ENCODE data around the gene FHIT.

The FHIT gene

DNA sequence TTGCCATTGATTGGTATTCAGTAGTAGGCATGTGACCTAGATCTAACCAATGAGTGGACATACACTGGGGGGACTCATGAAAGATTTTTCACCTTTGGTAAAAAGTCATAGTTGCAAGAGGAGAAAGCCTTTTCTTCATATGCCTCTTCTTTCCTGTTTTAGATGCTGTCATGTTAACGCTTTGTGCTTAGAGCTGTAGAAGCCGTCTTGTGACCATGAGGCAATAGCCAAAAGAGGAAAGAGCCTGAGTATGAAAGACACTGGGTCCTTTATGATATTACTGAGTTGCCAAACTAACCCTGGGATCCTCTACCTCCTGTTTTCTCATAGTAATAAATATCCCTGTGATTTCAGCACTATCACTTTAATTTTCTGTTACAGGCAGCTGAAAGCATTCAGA is 396.0 kb downstream of the FHIT start:
- no peak for DNase-seq (ENCODE audit: low spot score)
- FAIRE-seq = no peak

DNA sequence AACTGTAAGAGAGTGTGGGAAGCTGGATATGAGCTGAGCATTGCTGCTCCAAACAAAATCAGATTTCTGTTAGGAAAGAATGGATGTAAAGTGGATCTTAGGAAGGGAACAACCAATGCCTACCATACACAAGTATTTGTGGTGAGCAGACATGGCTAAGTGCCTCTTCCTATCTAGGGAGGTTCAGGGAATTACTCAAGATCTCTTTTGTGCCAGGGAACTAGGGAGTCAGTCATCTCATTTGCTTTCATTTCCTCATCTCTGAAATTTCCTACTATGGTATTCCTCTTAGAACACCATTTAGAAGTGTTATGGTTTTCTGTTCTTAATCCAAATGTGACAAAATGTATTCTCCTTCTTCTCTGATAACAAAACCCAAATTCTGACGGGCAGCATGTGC is 396.5 kb downstream of the FHIT start:
- FAIRE-seq (no peak), DNase-seq (ENCODE audit: low spot score) (no peak)

DNA sequence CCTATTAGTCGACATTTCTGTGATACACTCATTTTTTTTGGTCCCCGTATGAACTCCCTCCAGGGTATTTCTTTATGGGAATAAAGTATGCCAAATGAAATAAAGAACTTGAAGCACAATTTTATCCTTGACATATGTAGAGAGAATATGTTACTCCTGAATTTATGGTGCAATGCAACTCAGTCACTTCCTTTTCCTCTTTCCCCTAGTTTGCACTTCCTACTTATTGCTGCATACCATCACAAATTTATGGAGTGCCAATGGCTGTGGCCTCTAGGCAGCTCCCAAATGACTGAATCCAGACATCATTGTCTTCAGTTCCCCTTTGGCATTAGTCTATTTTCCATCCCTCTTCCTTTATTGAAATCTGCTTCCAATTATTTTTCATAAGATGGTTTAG is 403.5 kb downstream of the FHIT start:
- FAIRE-seq = no peak

DNA sequence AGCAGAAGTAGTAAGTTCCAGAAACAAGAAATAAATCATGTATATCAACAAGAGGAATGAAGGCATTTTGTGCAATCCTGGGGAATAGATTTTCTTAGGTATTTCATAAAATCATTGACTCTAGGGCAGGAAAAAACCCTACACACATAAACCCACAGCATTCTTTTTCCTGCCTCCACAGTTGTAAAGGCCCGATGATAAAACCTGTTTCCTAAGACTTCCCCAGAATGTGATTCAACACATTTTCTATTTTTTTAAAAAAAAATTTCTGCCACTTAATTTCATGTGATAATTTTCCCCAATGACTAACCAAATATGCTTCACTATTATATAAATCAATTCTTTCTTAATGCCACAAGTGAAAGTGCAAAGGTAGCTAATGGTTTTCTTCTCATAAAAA is 407.0 kb downstream of the FHIT start:
- DNase-seq (ENCODE audit: low spot score) (no peak), FAIRE-seq (no peak)

More for the DNA sequence above, 403.5 kb downstream of the FHIT start:
- no peak for DNase-seq (ENCODE audit: low spot score)

DNA sequence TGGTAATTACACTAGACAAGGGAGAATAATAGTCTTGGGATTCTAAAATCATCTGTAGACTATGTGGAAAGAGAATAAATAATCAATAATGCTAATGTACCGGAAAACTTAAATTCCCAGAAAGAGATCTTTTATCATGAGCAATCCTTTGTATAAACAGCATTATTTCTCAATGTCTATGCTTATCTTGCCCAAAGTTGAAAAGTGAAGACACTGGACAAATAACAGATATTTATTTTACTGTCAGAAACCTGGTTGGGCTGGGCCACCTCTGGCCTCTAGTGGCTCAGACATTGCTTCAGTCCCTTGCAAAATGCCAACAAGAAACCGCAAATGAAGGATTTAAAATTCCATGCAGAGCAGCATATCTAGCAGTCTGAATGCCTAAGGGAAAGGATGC is 409.9 kb downstream of the FHIT start:
- DNase-seq (ENCODE audit: low spot score) = no peak
- FAIRE-seq = no peak

DNA sequence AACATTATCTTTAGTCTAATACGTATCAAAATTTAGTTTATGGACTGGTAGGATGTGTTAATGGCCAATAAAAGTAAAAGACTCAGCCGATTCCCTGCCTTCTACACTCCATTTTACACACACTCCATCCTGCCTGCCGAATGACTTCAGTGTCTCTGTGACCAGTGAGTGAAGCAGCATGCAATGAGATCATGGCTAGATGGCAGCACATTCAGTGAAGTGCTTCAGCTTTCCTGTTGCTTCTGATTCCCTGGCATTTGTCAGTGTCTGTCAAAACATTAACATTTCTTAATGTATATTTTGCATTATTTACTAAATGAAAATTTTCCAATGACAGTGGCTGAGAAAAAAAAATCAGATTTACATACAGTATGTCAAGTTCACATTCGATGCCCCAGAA is 412.0 kb downstream of the FHIT start:
- no peak for DNase-seq (ENCODE audit: low spot score)
- FAIRE-seq = no peak

DNA sequence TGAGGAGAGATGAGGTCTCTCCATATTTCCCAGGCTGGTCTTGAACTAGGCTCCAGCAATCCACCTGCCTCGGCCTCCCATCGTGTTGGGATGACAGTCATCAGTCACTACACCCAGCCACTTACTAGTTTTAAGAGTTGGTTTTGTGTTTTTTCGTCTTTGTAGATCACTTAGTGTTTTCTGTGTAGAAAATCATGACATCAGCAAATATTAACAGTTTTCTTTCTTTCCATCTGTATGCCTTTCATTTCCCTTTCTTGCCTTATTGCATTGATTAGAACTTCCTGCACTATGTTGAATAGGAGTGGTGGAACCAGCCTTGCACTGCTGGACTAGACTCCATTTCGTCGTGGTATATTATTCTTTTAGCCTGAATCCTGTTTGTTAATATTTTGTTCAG is 415.5 kb downstream of the FHIT start:
- DNase-seq (ENCODE audit: low spot score) (no peak), FAIRE-seq (no peak)

DNA sequence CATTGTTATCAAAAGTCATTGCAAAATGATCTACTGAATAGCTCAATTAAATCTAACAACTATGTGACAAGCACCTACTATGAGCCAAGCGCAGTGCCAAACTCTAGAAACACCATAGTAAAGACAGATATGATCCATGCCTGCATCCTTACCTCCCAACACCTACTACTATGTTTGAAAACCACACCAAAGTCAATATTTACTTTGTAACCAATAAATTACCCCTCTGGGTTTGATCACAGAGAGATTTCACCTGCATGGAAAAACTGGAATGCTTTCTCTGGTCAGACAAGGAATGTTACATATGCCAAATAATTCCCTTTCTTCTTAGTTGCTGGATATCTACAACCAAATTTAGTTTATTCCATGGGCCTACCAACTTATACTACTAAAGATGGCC is 422.2 kb downstream of the FHIT start:
- no peak for FAIRE-seq

DNA sequence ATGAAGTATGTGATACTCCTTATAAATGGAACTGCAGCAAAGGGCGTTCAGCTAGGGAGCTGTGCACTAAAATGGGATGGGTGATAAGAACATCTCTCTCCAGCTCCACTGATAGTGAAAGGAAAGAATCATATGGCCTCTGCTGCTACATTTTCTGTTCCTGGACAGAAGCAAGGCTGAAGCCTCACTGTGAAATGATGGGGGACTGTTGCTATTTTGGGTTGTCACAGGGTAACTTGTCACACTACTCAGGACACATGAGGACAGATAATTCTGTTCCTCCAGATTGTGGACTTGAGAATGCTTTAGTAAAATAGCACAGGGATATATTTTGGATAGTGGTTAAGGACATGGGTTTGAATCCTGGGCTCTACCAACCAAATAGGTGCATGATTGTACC is 423.6 kb downstream of the FHIT start:
- FAIRE-seq = no peak
- no peak for DNase-seq (ENCODE audit: low spot score)

More for the DNA sequence above, 422.2 kb downstream of the FHIT start:
- DNase-seq (ENCODE audit: low spot score) = no peak

DNA sequence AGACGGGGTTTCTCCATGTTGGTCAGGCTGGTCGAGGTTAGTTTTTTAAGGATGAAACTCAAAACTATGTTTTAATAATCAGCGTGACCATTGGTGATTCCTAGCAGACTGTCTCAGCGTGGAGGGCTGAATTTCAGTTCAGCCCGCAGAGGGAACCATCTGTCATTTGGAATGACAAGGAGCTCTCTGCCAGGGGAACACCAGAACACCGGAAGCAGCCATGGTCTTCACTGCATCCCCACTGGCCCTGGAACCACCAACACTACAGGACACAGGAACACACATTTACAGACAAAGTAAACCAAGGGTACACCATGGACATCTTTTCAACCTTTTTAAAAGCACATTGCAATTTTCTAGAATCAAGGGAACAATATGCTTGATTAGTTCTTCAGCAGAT is 424.7 kb downstream of the FHIT start:
- DNase-seq (ENCODE audit: low spot score) (no peak), FAIRE-seq (no peak)

DNA sequence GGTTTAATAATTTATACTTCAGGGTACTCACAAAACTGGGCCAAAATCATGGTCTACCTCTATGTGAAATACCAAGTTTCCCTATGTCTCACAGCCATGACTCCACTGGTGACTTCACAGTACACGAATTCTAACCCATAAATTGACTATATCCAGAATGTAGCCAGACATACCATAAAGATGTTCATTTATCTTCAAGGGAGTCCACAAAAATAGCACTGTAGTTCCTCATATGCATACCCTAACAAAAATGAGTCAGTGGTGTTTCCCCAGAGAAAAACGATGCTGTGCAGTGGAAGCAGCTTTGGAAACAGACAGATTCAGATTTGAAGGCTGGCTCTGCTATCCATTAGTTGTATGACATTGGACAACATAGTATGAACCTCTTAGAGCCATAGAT is 438.8 kb downstream of the FHIT start:
- FAIRE-seq = no peak
- DNase-seq (ENCODE audit: low spot score) = no peak

DNA sequence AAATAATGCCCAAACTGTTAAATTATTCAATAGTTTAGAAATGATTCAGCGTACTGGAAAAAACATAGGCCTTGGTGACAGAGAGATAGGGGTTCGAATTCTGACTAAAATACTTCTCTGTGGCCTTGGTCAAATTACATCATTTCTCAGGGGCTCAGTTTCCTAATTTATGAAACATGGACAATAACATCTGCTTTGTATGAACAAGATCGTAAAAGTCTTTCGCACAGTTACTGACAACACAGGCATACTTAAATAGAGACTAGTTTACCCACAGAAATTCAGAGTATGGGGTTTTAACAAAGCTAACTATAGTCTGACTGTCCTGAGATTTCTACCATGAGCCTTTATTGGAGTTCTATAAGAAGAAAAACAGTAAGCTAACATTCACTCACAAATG is 440.4 kb downstream of the FHIT start:
- FAIRE-seq (no peak), DNase-seq (ENCODE audit: low spot score) (no peak)

DNA sequence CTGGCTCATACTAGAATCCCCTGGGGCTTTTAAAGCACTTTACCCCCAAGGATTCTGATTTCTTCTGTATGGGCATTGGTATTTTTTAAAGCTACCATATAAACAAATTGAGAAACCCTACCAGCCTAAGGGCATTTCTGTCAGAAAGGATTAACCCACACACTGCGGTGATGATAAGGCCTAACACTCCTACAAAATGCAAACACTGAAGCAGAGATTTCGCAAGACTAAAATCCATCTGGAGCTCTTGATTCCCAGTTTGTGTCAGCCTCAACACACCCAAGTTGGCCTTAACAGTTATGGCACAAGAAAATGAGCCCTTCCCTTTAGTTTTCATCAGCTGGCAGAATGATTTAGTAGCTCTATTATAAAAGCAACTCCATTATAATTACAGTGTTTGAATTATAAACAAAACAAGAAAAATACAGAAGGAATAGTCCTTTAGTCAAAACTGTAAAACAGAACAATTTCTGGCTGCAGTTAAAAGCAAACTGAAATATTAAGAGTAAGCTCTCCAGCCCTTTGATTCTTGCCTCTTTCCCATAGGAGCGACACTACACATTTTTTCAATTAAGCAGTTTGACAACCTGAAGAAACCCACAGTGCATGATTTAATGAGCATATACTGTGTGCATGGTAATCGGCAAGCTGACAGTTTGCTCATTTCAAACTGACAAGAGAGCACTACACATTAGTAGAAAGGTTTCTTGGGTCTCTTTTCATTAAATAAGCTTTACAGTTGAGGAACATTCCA is 441.2 kb downstream of the FHIT start:
- FAIRE-seq = no peak
- no peak for DNase-seq (ENCODE audit: low spot score)

DNA sequence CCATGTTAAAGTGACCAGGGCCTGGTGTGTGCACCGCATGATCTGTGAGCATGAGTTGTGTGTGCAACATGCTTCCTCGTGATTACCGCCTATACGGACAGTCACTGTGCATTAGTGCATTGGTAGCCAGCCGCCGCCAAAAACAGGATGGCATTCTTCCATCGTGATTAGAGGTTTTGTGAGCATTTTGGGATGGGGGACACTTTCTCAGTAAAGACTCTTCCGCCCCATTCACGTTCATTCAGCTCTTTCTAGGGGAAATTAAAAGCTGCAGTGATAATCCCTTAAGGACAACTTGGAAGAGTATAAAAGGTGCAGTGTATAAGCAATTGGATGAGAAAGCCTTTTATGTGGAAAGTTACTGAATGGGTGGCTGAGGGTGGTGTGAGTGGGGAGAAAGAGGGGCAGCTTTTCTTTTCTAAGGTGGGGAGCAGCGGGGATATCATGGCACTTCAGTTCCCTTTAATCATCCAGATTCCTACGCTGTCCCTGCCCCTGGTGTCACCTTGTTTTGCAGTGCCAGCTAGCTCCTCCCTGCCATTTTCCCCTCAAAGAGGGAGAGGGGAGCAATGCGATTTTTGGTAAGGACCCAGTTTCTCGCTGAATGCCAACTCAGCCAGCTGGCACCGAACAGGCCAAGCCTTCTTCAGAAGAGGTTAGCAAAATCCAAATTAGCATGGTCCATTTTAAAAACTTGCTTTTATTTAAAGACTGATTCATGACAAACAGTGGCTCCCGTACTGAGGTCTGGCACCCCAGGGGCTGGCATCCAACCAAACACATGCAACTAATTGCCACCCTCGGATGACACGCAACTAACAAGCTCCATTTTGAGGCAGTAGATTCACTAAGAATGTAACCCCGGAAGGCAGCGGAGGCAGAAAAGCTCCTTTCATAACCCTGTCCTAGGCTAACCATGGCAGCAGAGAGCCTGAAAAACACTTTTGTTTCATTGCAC is 447.8 kb downstream of the FHIT start:
- FAIRE-seq = no peak

DNA sequence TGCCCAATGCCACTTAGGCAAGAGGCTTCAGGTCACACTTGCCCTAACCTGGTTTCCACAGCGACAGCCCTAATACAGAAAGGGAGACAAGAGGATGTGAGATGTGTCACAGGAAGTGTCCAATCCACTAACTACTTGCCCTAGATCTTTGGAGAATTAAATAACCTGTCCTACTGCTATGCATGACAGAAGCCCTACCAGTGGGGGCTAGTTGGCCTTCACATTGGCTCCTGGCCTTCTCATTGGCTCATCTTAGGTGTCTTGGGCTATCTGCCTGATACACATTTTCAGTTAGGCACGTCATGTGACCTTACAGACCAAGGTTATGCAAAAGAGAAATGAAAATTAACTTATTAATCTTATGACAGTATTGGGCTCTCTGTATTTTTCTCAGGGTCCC is 449.9 kb downstream of the FHIT start:
- DNase-seq (ENCODE audit: low spot score) (no peak), FAIRE-seq (no peak)

More for the DNA sequence above, 447.8 kb downstream of the FHIT start:
- DNase-seq (ENCODE audit: low spot score) = no peak

DNA sequence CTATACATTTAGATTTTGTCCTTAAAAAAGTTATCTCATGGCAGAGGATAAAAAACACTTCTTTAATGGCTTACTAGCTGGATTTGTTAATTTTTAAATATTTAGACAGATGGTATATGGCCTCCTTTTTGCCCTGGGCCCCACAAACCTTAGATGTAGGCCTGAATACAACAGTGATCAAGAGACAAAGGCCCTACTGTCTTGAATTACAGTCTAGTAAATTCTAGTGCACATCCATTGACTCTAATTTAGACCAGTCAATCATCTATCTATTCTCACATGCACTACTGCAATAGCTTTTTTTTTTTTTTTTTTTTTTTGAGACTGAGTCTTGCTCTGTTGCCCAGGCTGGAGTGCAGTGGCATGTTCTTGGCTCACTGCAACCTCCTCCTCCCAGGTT is 452.8 kb downstream of the FHIT start:
- FAIRE-seq (no peak), DNase-seq (ENCODE audit: low spot score) (no peak)

DNA sequence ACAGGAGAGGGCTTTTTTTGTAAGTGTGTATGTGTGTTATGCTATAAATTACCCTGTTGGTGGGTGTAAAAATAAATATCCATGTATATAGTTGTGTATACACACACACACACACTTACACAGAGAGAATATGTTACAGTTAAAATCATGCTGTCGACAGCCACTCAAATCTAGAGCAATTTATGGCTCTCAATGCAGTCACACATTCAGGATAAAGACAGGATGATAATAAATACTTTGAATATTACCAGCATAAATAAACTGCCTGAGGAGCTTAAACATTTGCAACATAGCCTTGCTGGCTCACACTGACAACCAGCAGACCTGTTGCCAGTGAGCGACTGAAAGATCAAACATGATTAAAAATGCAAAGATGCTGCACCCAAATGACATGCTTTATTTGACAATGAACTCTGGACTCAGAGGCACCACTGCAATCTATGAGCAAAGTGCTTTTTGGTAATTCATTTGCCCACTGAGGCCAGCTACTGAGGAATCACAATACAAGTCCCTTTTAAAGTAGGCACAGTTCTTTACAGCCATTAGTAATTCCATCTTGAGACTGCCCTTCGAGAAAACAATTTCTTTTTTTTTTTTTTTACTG is 458.9 kb downstream of the FHIT start:
- no peak for FAIRE-seq

DNA sequence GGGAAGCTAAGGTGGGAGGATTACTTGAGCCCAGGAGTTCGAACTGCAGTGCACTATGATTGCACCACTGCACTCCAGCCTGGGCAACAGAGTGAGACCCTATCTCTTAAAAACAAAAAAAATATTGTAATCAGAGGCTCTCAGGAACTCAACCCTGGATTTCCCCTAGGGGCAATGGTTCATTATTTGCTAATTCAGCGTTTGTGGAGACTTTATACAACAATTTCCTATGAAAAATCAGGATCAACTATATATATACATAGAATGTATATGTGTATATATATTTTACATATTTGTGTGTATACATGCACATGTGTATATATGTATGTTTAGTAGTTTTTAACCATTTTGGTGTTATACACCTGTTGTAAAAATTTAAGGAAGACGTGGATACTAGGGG is 463.1 kb downstream of the FHIT start:
- FAIRE-seq (no peak), DNase-seq (ENCODE audit: low spot score) (no peak)

More for the DNA sequence above, 458.9 kb downstream of the FHIT start:
- no peak for DNase-seq (ENCODE audit: low spot score)

DNA sequence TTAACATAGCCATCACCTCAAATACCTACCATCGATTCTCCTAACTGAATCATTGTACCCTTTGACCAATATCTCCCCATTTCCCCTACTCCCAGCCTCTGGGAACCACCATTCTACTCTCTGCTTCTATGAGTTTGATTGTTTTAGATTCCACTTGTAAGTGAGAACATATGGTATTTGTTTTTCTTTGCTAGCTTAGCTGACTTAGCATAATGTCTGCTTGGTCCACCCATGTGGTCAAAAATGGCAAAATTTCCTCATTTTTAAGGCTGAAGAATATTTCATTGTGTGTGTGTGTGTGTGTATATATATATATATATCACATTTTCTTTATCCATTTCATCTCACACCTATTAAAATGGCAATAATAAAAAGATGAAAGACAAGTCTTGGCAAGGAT is 469.3 kb downstream of the FHIT start:
- FAIRE-seq = no peak
- no peak for DNase-seq (ENCODE audit: low spot score)

DNA sequence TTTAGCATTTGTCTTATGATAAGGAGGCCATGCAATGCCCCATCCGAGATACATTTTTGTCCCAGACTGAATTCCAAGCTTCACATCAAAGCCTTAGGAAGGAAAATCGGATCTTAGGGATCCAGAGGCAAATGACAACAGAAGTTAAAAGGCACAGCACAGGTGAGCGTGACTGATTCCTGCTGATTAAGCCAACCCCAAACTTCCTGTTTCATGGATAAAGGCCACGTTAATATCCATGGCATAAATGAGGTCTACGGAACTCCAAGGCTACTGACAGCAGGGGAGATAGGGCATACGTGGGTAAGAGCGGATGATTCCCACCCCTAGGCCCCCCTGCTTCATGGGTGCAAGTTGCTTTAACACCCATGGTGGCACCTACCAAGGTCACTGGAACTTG is 471.6 kb downstream of the FHIT start:
- FAIRE-seq (no peak), DNase-seq (ENCODE audit: low spot score) (no peak)

DNA sequence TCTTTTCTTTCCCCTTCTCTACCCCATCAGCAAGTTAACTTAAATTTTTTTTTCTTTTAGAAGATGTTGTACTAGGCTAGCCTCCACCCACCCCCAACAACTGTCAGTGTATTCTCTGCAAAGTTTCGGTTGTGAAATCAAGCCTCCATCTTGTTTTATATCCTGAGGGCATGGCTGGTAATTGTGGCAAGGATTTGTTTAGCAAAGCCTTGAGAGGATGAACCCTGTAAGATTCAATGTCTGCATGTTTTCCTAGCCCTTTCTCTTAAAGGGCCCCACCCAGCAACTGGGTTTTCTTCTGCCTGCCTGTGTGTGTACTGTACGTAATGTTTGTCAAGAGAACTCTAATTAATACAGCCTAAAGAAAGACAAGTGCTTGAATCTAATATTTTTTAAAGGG is 475.3 kb downstream of the FHIT start:
- FAIRE-seq (no peak), DNase-seq (ENCODE audit: low spot score) (no peak)

DNA sequence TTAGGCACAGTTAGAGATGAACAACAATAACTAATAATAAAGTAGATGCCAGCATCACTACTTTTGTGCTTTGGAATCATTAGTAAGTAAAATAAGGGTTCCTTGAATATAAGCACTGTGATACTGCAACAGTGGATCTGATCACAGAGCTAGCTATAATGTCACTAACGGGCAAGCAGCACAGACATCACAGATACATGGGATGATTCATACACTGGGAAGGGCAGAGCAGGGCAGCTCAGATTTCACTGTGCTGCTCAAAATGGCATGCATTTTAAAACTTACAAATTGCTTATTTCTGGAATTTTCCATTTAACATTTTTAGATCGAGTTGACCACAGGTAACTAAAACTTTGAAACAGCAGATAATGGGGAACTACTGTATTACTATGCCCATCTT is 476.6 kb downstream of the FHIT start:
- FAIRE-seq (no peak), DNase-seq (ENCODE audit: low spot score) (no peak)

Data from RCC 7860 (cell line).